Islet precursor cell (in vitro differentiated cells): ENCODE data around the gene ALOX12B.
"Not testable (repeated sequence)": the region's sequence is repeated elsewhere in the genome, so short reads cannot be mapped to it uniquely, and the experiment has no call there.

Experiments
- DNase-seq: peaks from one replicate; pipeline ENCODE4 v3.0.0-alpha.2; 2018

Gene ALOX12B

GRCh38 chr17:8081876-8082275 lies 5.6 kb downstream of the ALOX12B start:
- DNase-seq = no peak

GRCh38 chr17:8080799-8081219 lies 6.7 kb downstream of the ALOX12B start:
- DNase-seq = no peak

- no peak for DNase-seq
These were observed 7.2 kb downstream of the ALOX12B start for GRCh38 chr17:8080208-8080798.

GRCh38 chr17:8079291-8080207 lies 8.0 kb downstream of the ALOX12B start:
- DNase-seq = peak; percentile 88

GRCh38 chr17:8077939-8078338 lies 9.6 kb downstream of the ALOX12B start:
- not testable (repeated sequence) for DNase-seq

GRCh38 chr17:8076502-8077266 lies 10.8 kb downstream of the ALOX12B start:
- DNase-seq = no peak

- no peak for DNase-seq
These were observed 11.8 kb downstream of the ALOX12B start for GRCh38 chr17:8075574-8076342.

- DNase-seq = no peak
These were observed 12.4 kb downstream of the ALOX12B start for GRCh38 chr17:8075081-8075480.

- no peak for DNase-seq
These were observed 13.0 kb downstream of the ALOX12B start for GRCh38 chr17:8074554-8074953.

GRCh38 chr17:8073627-8074484 lies 13.7 kb downstream of the ALOX12B start:
- DNase-seq = peak; percentile 90

- DNase-seq = no peak
These were observed 14.6 kb downstream of the ALOX12B start for GRCh38 chr17:8072729-8073461.

- DNase-seq = no peak
These were observed 15.2 kb downstream of the ALOX12B start for GRCh38 chr17:8072341-8072728.

- DNase-seq = no peak
These were observed 16.0 kb downstream of the ALOX12B start for GRCh38 chr17:8071496-8071895.

- no peak for DNase-seq
These were observed 18.0 kb downstream of the ALOX12B start for GRCh38 chr17:8069587-8069860.

GRCh38 chr17:8068736-8069586 lies 18.6 kb downstream of the ALOX12B start:
- no peak for DNase-seq

GRCh38 chr17:8067806-8068205 lies 19.7 kb downstream of the ALOX12B start:
- DNase-seq = no peak

GRCh38 chr17:8066841-8067775 lies 20.4 kb downstream of the ALOX12B start:
- DNase-seq = no peak

- no peak for DNase-seq
These were observed 22.9 kb downstream of the ALOX12B start for GRCh38 chr17:8064561-8065019.
